GM12873 (cell line): ENCODE measurements around the gene NSD2.

Source experiments
- TF ChIP-seq, protein P1 (sequence below): IDR thresholded peaks from 2 replicates; pipeline ENCODE4 v1.5.1; 2012; ENCODE audit warnings: low read depth, mild to moderate bottlenecking, moderate library complexity, low read length, control low read depth; ENCODE audit not compliant: insufficient read depth; ENCODE audit errors: missing control alignments

NSD2 gene

DNA sequence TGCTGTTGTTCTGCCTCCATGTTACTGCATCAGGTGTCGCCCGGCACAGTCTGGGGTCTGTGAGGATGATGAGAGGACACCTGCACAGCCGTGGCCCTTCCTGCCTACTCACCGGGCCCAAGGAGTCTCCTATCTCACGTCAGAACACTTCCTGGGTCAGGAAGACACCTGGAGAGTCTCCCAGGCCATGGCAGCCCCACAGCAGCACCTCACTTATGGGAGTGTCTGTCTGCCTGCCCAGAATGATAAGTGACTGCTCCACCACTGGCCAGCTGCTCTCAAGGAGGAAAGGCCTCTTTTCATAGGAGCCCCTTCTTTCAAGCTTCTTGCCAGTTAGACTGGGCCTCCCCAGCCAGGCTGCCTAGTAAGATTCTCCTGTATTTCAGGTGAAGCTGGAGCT is 81.5 kb downstream of the NSD2 start:
- TF ChIP-seq, protein P1, sequence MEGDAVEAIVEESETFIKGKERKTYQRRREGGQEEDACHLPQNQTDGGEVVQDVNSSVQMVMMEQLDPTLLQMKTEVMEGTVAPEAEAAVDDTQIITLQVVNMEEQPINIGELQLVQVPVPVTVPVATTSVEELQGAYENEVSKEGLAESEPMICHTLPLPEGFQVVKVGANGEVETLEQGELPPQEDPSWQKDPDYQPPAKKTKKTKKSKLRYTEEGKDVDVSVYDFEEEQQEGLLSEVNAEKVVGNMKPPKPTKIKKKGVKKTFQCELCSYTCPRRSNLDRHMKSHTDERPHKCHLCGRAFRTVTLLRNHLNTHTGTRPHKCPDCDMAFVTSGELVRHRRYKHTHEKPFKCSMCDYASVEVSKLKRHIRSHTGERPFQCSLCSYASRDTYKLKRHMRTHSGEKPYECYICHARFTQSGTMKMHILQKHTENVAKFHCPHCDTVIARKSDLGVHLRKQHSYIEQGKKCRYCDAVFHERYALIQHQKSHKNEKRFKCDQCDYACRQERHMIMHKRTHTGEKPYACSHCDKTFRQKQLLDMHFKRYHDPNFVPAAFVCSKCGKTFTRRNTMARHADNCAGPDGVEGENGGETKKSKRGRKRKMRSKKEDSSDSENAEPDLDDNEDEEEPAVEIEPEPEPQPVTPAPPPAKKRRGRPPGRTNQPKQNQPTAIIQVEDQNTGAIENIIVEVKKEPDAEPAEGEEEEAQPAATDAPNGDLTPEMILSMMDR: no peak

DNA sequence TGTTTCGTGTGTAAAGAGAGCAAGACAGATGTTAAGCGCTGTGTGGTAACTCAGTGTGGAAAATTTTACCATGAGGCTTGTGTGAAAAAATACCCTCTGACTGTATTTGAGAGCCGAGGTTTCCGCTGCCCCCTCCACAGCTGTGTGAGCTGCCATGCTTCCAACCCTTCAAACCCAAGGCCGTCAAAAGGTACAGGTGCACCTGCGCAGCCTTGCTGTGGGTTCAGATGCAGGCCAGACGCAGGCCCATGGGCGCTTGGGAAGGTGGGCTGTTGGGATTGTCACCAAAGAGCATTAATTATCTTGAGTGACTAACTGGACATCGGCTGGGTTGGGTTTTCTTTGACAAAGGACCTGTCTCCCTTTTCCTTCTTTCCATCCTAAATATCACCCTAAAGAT is 82.1 kb downstream of the NSD2 start:
- TF ChIP-seq, protein P1: no peak

DNA sequence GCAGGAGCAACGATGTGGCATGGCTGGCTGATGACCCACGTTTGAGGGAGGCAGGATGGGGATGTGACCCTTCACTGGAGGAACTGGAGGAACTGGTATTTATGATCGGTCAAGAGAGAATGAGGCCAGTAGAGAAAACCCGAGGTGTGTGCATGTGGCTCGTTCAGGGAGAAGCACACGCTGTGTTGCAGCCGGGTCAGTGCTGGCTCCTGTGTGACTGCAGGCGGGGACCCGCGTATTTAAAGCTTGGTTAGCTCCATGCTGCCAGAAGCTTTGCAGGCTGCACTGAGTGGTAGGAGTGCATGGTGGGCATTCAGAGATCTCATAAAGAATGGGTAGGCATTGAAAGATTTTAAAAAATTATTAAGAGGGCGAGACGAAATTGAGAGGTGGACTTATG is 85.4 kb downstream of the NSD2 start:
- TF ChIP-seq, protein P1: no peak

DNA sequence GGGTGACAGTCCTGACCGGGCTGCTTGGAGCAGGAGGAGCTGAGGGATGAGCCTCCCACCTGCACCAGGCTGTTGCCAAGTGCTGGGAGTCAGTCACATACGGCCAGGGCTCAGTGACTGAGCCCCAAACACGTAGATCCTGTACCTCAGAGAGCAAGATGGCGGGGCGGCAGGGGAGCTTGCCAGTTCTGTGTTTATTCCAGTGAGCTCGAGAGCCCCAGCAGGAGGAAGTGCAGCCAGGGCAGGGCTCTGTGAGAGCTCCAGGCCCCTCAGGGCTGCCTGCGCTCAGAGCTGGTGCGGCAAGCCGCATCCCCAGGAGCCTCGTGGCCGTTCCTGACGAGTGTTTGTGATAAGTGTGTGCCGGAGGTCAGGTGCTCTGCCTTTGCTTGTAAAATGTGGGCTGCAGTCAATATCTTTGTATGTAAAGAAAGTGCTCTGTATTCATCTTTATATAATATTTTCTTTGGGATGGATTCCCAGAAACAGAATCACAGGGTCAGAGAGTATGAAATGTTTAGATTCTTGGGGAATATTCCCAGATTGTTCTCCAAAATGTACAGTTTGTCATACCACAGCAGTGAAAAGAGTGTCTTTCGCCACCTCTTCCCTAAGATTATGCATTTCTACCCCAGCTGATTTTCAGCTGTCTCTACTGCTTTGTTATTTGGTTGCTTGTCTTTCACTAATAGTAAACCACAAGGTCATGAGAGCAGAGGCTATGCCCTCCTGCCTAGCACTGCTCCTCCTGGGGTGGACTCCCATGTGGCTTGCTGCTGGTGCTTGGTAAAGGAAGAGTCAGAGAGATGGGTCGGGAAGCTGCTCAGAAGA is 87.3 kb downstream of the NSD2 start:
- TF ChIP-seq, protein P1: no peak

DNA sequence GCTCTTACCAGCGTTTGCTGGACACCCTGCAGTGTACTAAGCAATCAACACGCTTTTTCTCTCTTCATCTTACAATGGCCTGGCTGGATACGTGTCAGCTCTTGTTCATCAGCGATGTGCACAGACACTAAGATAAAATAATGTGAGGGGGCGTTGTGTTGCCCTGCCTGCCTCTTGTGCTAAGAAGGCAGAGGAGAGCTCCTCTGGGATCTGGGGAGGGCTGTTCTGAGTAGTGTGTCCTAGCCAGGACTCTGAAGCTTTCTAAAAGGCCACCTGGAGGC is 87.9 kb downstream of the NSD2 start:
- TF ChIP-seq, protein P1: no peak

DNA sequence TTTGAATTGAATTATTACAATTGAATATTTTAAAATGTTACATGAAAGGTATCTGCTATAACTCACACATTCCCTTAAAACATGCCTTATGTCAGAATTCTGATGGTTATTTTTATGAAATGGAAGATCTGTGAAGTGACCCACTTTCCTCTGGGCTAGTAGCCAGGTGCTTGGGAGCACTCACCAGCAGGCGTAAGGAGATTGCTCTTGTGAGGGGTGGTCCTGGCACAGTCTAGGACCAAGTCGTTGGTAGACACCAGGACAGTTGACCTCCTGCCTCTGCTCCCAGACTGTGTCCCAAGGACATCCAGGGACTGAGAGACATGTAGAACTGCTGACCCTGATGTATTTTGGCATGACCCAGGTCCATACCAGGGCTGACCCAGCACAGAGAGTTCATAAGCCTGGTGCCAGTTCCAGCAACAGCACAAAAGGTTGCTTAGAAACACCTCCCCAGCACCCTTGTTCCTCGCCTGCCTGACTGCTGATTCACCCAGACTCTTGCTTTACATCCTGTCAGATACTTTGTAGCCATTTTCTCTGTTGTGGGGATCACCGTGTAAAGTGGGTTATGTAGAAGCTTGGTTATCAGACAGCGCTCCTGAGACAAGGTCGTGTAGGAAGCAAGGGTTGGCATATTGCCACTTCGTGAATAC is 89.1 kb downstream of the NSD2 start:
- TF ChIP-seq, protein P1: no peak

DNA sequence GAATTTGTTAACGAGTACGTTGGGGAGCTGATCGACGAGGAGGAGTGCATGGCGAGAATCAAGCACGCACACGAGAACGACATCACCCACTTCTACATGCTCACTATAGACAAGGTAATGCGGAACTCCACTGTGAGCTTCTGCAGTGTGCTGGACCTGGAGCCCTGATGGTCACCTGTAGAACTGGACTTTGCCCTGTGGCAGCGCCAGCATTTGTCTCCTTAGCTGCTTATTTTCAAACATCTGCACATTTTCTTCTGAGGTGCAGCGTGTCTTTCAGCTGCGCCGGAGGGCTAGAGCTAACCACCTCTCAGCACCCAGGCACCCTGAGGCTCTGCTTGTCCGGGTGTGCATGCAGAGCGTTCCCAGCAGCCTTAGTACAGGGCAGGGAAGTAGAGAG is 89.8 kb downstream of the NSD2 start:
- TF ChIP-seq, protein P1: no peak
